ENCODE measurements around the gene POLE.

- TF ChIP-seq EZH2 (IDR thresholded peaks at IDR 0.05; ENCODE audit: low read length, missing control alignments), result no peak
- TF ChIP-seq CTCF (conservative IDR thresholded peaks at IDR 0.05 in 1 of 2, IDR thresholded peaks at IDR 0.05 in 1 of 2; ENCODE audit: low read depth in 1 of 2, low read length in 2 of 2), result no peak
These were observed 102.0 kb downstream of the POLE start for GRCh38 chr12:132585177-132585576.

Measured in fibroblast of lung (primary cell).